Measurements from ENCODE around the gene AFAP1. TPM values are rescaled to one million over a fixed set of nuclear protein-coding genes. Genes with fewer than 3 reads are reported as not detected.

AFAP1 gene
- total RNA-seq, 1 donor from 2014 or later = 1.3 TPM

DNA sequence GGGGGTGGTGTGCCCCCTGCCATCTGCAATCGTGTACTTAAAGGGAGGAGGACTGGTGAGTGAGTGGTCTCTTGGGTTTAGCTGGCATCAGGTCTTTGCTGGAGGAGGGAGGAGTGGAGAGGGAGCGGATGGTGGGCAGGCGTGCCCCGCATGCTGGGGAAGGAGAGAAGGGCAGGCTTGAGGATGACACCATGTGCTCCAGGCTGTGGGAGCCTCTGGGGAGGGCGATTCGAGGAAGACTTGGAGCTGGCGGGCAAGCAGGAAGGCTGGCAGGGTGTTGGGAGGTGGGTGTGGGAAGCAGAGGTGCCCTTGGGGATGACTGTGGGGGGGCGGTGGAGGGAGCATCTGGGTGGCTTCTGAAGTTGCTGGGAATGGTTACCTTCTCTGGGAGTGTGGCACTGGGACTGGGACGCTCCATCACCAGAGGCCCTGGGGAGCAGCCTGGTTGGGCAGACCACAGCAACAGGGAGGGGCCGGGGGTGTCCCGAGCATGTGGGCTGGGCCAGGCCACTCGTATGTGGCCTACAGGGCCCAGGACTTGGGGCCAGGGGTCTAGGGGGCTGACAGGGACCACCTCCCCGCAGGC, 30.8 kb upstream of the AFAP1 start:
- DNase-seq (ENCODE audit: low spot score) (no peak), ATAC-seq (no peak)

GRCh38 chr4:7968262-7968896, 28.7 kb upstream of the AFAP1 start:
- DNase-seq (ENCODE audit: low spot score) (no peak), ATAC-seq (peak; percentile 8)

GRCh38 chr4:7967501-7968261, 28.0 kb upstream of the AFAP1 start:
- ATAC-seq (peak; percentile 15), DNase-seq (ENCODE audit: low spot score) (no peak)

DNA sequence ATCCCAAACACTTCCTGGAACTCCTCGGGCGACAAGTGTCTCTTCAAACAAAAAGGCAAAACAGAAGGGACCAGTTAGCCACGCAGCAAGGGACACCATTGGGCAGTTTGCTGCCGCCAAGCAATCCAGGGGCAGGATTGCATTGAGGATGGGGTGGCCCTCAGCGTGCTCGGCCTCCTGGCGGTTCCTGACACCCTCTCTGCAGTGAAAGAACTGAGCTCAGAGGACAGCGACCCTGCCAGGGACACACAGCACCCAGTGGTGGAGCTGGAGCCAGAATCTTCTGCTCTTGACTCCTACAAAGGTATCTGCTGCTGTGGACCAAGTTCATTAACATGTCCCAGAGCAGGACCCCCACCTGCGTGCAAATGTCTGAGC, 27.4 kb upstream of the AFAP1 start:
- DNase-seq (ENCODE audit: low spot score) (no peak), ATAC-seq (no peak)

DNA sequence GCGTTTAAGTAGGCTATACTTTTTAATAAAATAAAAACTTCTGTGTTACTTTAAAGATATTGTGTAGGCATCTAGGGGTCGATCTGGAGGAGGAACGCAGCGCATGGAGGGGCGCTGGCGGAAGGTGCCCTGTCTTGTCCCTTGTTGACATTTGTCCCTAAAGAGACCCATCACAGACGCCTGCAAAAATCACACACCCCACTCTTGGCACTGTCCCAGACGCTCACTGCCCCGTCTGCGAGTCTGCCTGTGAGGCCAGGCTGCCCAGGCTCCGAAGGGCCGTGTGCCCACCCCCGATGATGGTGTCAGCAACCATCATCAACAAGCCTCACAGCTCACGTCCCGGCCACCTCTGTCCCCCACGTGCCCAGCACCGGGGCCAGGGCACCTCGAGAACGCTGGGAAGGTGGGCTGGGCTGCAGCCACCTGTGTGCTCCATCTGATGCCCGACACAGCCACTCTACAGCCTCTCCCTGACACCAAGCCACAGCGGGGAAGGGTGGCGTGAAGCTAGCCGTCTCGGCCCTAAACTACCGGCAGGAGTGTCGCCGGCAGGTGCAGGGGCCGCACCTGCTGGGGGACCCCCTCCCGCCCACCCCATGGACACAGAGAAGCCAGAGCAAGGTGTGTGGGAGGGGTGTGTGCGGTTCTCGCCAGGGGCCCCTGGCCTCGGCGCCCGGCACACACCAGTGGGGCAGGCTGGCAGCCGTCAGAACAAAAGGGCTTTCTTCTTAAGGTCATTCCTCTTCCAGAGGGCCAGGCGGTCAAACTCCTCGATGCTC, 26.8 kb upstream of the AFAP1 start:
- no peak for ATAC-seq
- DNase-seq (ENCODE audit: low spot score) = no peak

DNA sequence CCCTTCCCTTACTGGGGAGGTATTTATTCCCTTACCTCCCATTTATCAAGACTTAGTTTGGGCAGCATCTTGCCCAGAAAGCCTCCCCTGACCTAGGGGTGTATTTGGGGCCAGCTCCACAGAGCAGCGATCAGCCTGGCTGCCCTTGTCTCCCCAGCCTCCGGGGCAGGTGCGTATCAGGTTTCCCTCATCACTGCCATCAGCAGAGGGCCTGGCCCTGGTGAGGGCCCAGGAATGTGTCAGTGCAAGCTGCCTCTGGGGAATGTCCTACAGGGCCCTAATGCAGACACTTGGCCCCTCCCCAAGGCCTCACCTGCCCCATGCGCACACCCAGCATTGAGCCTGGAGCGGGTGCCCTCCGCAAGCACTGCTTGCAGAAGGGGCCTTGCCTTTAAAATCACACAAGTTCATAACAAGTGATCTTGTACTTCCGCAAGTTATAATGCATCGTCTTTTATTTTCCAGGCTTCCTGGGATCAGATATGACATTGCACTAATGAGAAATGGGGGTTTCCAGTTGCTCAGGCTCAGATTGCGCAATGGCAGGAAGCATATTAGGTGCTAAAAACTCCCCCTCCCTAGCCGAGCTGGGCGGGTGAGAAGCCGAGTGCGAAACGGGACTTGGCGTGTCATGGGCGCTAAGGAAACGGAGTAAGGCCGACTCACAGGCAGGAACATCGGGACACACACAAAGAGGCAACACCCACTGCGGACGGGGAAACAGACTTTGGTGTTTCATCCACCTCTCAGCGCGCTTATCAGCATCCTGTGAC, 25.4 kb upstream of the AFAP1 start:
- no peak for DNase-seq (ENCODE audit: low spot score)
- ATAC-seq = peak; percentile 11

DNA sequence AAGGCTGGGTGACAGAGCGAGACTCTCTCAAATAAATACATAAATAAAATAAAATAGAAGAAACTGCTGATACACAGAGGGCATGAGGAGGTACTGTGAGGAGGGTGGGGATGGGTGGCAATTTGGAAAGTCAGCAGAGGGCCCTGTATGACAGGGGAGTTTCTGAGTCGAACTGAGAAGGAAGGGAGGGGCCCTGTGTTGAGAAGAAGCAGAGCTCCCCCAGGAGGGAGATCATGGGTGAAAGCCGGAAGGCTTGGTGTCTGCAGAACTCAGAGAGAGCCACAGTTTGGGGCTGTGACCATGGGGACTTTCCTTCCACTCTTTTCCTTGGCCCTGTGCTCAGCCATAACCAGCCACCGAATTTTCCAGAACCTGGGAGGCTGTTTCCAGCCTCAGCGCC, 24.8 kb upstream of the AFAP1 start:
- DNase-seq (ENCODE audit: low spot score) (no peak), ATAC-seq (no peak)

DNA sequence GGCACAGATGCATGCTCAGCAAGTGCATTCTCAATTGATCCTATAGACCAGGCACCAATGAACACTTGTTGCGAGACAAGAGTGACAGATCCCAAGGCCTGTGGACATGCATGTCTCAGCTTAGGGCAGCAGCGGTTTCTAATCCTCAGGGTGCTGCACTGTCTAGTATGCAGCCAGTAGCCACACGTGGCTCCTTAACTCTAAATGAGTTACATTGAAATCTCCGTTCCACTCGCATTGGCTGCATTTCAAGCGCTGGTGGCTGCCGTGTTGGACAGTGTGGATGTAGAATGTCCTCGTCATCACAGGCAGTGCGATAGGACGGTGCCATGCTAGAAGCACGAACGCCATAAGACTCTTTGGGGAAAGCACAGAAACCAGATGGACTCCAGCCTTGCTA, 24.0 kb upstream of the AFAP1 start:
- ATAC-seq = no peak

DNA sequence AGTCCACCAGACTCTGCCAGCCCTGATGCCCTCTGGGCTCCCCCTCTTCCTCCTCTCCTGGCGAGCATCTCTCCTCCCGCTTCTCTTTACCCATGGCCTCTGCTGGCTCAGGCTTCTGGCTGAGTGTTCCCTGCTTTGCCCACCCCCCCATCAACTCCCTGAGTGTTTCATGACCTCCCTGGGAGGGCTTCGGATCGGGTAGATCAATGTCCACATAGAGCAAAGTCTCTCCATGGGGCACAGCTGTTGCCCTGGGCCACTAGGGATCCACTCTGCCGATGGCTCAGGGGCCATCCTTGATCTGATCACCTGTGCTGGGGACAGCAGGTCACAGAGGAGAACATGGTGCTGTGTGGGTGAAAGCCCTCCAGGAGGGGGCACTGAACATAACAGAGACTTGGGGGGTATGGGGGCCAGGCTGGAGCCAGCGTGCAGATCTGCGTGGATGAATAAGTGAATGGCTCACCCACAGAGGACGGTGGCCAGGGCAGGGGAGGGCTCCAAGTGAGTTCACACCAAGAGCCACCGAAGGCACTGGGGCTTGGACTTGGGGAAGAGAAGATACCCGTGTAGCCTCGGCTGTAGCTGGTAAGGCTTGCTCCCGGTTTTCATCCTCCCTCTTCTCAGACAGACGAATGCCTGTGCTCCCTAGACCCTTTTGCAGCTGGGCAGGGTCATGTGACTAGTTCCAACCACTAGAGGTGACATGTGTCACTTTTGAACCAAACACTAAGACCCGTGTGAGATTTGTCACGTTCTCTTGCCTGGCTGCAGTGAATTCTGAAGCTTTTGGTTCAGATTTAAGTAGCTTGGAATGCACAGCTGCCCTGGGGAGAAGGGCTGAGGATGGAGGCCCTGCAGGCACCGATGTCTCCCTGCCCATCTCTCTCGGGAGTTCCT, 23.2 kb upstream of the AFAP1 start:
- DNase-seq (ENCODE audit: low spot score) (no peak), ATAC-seq (no peak)

More for the DNA sequence above, 24.0 kb upstream of the AFAP1 start:
- no peak for DNase-seq (ENCODE audit: low spot score)

GRCh38 chr4:7960790-7961655, 21.4 kb upstream of the AFAP1 start:
- ATAC-seq = no peak
- no peak for DNase-seq (ENCODE audit: low spot score)

- no peak for ATAC-seq
- no peak for DNase-seq (ENCODE audit: low spot score)
Measured at GRCh38 chr4:7960017-7960789, 20.5 kb upstream of the AFAP1 start.

DNA sequence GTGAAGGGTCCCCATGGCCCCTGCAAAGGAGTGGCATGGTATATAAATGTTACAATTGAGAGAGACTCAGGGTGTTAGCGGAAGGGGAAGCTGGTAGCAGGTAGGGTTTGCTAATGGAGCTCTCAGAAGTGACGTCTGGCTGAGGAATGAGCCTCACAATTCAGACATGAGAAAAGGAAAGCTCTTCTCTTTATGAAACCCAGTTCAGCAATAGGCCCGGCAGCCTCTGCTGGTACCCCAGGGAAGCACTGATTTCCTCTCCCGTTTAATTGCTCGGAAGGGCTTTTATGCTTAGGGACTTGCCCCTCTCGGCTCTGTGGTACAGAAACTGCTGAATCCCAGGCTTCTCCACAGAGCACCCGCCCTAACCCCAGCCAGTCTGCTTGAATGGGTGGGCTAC, 19.4 kb upstream of the AFAP1 start:
- DNase-seq (ENCODE audit: low spot score) (no peak), ATAC-seq (no peak)

- DNase-seq (ENCODE audit: low spot score) (no peak), ATAC-seq (no peak)
Measured at GRCh38 chr4:7956934-7957656, 17.4 kb upstream of the AFAP1 start.

- peak; percentile 15 for ATAC-seq
Measured at GRCh38 chr4:7956270-7956808, 16.7 kb upstream of the AFAP1 start.

GRCh38 chr4:7955393-7955792, 15.7 kb upstream of the AFAP1 start:
- no peak for ATAC-seq

More at GRCh38 chr4:7956270-7956808, 16.7 kb upstream of the AFAP1 start:
- no peak for DNase-seq (ENCODE audit: low spot score)

DNA sequence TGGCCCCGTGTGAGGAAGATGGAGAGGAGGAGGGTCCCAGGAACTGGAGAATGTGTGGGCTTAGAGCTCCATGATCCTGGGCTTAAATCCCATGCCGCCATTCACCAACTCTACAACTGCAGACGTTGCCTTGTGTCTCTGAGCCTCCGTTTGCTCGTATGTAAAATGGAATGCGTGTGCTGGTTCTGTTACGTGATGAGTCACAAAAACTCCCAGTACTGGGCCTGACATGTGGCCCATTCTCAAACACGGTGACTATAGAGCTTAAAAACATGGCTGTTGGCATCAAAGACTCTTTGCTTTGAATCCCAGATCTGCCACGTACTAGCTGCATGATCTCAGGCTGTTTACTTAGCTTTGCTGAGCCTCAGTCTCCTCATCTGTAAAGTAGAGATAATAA, 13.0 kb upstream of the AFAP1 start:
- ATAC-seq (no peak), DNase-seq (ENCODE audit: low spot score) (no peak)

More at GRCh38 chr4:7955393-7955792, 15.7 kb upstream of the AFAP1 start:
- no peak for DNase-seq (ENCODE audit: low spot score)

Data from left lobe of liver (tissue), 2 donors.